ENCODE measurements around the gene FBLN1.
"Not testable (repeated sequence)": the region's sequence is repeated elsewhere in the genome, so short reads cannot be mapped to it uniquely, and the experiment has no call there.

Gene FBLN1

DNA sequence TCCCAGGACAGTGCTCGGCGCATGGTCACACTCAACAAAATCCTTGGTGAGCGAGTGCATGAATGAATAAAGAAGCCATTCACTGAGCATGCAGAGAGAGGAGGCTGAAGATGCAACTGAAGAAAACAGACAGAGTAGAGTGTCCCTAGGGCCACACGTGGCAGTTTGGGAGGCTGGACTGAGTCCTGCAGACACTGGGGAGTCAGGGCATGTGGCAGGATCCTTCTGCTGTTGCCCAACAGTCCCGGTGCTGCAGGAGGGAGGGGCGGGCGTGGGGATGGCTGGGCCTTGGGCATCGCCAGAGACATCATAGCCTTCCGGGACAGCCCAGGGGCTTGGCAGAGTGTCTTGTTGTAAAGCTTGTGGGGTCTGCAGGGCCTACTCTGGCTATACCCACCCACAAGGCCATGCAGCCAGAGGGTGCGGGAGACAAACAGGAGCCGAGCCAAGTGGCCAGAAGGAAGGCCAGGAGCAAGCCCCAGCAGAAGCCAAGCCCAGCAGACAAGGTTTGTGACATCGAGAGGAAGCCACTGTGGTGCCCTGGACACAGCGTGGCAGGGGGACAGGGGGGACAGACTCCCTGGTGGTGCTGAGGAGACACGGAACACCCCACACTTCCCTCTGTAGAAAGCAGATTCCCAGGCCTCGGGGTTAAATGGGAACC is 26.7 kb upstream of the FBLN1 start:
- DNase-seq (ENCODE audit: extremely low spot score, insufficient read length, low read depth), result no peak
- no peak for FAIRE-seq

DNA sequence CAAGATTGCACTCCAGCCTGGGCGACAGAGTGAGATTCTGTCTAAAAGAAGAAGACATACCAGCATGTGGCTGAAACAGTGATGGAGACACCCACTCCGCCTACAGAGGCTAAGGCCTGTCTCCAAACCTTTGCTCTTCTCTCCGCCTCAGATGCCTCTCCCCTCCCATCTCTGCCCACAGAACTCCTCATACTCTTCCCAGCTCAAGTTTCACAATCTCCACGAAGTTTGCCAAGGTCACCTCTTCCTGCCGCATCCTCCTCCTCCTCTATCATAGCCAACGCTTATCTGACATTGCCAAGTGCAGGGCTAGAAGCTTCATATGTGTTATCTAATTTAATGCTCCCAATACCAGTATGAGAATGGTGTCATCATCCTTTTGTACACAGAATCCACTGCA is 25.9 kb upstream of the FBLN1 start:
- no peak for DNase-seq (ENCODE audit: extremely low spot score, insufficient read length, low read depth)
- FAIRE-seq, result no peak

DNA sequence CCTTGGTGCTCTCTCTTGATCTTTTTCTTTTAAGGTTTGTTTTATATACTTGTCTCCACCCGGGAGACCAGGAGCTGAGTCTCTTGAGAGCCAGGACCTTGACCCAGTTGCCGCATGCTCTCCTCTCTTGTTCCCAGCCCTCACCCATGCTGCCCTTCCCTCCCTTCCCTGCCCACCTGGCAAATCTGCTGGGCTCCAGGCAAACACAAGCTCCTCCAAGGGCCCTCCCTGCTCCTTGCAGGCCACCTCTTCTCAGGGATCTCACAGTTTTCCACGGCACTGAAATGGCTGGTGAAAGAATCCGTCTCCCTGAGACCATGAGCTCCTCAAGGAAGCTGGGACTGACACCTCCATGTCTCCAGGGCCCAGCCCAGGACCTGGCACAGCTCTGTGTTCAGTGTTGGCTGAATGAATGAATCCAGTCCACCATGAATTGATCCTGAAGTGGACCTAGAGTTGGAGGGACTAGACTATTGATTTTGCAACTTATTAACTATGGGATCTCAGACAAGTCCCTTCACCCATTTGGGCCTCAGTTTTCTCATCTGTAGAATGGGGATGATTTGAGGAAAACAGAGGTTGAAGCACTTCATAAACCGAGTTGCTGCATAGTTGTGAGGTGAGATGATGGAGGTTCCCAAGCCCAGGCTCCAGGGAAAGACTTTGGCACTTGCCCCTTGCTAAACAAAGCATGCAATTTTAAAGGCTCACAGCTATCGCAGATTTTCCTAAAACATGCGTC is 25.1 kb upstream of the FBLN1 start:
- FAIRE-seq, result no peak
- no peak for DNase-seq (ENCODE audit: extremely low spot score, insufficient read length, low read depth)

DNA sequence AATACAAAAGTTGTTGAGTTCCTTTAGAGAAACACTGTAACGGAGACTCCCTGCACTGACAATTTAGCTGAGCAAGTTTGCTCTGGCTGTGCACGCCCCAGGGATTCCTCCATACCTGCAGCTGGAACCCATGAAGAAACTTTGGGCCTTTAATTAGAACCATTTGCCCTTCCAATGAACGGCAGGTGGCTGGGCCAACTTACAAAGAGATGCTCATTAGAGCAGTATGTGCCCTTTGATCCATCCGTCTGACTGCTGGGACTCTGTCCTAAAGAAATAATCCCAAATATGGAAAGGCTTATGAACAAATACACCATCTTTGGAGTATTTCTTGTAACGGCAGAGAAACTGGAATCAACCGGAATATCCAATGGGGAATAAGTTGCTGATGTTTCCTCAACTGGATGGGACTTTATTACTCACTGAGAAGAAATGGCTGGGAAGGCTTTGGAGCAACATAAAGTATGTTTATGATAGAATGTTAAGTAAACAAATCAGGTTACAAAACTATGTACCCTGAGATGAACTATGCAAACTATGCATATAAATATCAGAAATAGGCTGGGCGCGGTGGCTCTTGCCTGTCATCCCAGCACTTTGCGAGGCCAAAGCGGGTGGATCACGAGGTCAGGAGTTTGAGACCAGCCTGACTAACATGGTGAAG is 24.4 kb upstream of the FBLN1 start:
- DNase-seq (ENCODE audit: extremely low spot score, insufficient read length, low read depth) (no peak), FAIRE-seq (no peak)

DNA sequence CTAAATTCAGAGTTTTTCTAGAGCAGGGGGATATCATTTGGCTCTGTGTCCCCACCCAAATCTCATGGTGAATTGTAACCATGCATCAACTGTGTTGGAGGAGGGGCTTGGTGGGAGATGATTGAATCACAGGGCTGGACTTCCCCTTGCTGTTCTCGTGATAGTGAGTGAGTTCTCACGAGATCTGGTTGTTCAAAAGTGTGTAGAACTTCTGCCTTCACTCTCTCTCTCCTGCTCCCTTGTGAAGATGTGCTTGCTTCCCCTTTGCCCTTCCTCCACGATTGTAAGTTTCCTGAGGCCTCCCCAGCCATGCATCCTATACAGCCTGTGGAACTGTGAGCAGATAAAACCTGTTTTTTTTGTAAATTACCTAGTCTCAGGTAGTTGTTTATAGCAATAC is 22.0 kb upstream of the FBLN1 start:
- no peak for FAIRE-seq
- no peak for DNase-seq (ENCODE audit: extremely low spot score, insufficient read length, low read depth)

DNA sequence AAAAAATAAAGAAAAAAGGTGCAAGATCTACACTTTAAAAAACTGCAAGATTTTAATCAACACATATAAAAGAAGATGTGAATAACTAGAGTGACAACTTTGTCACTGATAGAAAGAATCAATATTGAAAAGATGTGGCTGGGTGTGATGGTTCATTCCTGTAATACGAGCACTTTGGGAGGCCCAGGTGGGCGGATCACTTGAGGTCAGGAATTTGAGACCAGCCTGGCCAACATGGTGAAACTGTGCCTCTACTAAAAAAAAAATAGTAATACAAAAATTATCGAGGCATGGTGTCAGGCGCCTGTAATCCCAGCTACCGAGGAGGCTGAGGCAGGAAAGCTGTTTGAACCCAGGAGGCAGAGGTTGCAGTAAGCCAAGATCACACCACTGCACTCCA is 21.0 kb upstream of the FBLN1 start:
- FAIRE-seq (no peak), DNase-seq (ENCODE audit: extremely low spot score, insufficient read length, low read depth) (no peak)

DNA sequence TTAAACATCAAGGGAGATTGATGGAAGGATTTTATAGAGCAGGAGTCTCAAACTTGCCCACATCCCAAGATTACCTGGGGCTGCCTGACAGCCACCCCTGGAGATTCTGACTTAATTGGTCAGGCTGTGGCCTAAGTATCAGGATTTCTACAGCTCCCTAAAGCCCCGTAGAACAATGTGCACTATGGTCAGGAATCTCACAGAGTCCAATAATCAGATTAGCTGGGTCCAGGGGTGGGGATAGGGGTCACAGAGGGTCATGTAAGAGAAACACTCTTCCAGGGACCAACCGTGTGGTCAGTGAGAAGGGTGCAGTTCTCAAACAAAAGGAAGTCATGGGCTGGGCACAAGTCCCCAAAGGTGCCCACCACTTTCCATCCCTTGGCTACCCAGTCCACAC is 20.5 kb upstream of the FBLN1 start:
- FAIRE-seq (no peak), DNase-seq (ENCODE audit: extremely low spot score, insufficient read length, low read depth) (no peak)

DNA sequence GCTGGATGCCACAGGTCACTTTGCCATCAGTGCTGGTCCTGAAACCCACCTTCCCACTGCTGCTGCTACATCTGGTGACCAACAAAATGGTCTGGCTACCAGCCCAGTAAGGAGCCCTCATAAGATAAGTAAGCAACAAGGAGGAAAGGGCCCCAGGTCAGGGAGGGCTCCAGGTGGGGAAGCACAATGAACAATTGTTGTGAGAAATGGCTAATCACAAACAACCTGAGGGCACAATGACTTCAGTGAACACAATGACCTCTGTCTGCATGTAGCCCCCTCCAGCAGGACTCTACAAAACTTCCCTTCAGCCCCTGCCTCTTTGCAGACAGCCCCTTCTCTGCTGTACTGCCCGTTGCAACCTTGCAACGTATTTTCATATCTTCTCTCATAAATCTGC is 19.4 kb upstream of the FBLN1 start:
- FAIRE-seq, result no peak
- DNase-seq (ENCODE audit: extremely low spot score, insufficient read length, low read depth), result no peak

DNA sequence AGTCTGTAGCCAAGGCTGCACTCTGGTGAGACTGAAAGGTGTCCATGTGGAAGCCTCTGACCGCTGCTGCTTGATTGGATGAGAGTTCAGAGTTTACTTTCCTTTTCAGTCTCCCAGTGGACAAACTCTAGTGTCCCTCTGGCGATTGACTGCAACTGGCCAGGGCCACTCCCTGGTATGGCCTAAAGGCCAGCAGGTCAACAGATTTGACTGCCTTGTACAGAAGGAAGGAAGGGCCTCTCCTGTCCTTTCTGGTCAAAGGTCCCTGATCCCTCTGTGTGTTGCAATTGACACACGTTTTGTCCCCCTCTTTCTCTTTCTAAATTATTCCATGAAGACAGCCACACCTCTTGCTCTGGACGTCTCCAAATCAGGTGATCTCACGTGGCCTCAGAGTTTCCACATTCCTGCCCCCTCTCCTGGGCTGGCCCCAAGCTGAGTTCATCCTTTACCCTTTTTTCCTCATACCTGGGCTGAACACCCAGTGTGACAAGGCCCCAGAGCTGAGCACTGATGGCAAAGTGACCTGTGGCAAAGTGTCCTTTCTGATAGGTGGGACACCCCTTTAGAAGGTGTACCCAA is 18.7 kb upstream of the FBLN1 start:
- no peak for FAIRE-seq

DNA sequence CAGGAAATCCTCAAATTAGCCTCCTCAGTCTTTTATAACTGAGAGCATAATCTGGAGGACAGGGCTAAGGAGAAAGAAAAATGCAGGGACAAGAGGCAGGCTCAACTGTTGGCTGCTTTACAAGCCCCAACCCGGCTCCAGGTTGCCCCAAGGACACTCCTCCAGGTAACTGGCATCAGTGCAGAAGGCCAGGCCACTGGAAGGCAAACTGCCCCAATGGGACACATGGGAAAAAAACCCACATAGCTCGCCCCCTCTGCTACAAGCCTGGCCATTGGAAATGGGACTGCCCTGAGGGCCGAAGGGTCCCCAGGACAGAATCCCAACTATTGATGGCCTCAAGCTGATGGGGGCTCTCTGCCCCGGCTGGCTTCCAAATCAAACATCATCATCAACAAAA is 17.9 kb upstream of the FBLN1 start:
- DNase-seq (ENCODE audit: extremely low spot score, insufficient read length, low read depth) (no peak), FAIRE-seq (no peak)

More for the DNA sequence above, 18.7 kb upstream of the FBLN1 start:
- DNase-seq (ENCODE audit: extremely low spot score, insufficient read length, low read depth), result no peak

DNA sequence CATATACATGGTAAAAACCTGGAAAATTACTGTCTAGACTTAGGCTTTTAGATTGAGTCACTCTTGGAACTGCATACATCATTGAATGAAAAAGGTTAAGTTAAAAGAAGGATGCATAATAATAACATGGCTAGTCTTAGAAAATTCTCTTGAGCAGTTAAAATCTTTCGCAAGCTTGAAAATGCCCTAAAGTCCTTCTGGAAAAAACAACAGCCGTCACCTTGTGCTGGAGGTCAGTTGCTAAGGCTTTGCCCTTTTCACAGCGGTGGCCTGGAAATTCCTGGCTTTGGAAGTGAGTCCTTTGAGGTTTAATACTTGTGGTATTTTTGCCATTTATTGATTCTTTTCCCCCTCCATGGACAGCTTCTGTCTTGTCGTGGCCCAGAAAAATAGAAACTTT is 17.4 kb upstream of the FBLN1 start:
- DNase-seq (ENCODE audit: extremely low spot score, insufficient read length, low read depth) (no peak), FAIRE-seq (no peak)

DNA sequence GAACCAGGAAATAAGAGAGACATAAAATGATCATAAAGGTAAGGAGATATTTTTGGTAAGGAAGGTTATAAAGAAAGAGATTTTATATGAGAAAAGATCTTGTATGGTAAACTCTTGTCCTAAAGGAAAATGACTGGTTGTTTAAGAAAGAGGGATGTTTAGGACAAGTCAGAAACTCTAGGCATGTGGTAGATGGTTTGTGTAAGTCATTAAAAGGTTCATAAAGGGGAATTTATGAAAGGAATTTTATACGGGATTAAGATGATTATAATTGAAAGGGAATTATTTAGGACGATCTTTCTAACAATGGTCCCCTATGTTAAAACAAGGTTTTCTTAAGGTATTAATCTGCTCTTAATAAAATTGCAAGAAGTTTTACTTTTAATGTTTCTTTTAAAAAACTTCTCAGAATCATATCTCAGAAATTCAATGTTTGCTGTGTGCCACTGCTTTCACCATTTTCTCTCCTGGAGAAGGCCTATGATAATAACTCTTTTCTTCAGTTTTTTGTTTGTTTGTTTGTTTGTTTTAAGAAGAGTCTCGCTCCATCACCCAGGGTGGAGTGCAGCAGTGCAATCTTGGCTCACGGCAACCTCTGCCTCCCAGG is 13.8 kb upstream of the FBLN1 start:
- no peak for DNase-seq (ENCODE audit: extremely low spot score, insufficient read length, low read depth)
- FAIRE-seq, result no peak

DNA sequence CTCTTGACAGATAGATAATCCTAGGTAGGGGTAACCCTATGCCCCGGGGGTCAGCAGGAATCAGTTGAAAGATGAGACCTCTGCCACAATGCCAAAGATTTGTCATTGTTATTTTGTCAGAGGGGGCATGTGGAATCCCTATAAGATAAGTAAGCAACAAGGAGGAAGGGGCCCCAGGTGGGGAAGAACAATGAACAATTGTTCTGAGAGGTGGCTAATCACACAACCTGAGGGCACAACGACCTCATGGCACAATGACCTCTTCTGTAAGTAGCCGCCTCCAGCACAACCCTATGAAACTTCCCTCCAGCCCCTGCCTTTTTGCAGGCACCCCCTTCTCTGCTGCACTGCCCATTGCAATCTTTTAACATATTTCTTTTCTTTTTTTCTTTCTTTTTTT is 11.8 kb upstream of the FBLN1 start:
- DNase-seq (ENCODE audit: extremely low spot score, insufficient read length, low read depth), result no peak
- FAIRE-seq, result no peak

DNA sequence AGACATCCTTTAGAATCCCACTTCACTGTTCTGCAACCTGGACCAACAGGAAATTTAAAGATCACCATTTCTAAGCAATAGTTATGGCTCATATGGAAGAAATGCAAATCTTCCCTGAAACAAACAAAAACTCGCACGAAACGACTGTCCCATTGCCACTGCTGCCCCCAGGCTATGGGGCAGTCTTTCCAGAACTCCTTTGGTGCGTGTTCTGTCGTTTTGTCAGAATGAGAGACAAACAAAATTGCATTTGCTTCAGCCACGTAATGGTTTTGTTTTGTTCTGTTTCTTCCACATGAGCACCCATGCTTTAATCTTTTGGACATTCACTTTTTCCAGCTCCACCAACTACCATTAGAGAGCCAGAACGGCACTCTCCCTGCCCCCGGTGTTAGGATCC is 10.8 kb upstream of the FBLN1 start:
- FAIRE-seq, result no peak
- DNase-seq (ENCODE audit: extremely low spot score, insufficient read length, low read depth), result no peak

DNA sequence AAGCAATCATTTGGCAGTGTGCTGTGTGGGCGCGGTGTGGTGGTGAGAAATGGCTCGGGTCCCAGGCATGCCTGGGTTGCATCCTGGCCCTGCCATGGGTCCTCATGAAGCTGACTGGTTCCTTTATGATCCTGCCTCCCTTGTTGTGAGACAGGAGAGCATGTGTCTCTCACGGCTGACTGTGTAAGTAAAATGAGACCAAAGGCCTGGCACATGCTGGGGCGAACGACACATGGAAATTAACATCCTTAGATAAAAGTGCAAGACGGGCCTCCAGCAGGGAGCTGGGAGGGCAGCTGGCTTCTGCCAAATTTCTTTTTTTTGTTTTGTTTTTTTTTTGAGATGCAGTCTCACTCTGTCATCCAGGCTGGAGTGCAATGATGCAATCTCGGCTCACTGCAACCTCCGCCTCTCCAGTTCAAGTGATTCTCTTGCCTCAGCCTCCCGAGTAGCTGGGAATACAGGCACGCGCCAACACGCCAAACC is 9.4 kb upstream of the FBLN1 start:
- DNase-seq (ENCODE audit: extremely low spot score, insufficient read length, low read depth) (no peak), FAIRE-seq (no peak)

DNA sequence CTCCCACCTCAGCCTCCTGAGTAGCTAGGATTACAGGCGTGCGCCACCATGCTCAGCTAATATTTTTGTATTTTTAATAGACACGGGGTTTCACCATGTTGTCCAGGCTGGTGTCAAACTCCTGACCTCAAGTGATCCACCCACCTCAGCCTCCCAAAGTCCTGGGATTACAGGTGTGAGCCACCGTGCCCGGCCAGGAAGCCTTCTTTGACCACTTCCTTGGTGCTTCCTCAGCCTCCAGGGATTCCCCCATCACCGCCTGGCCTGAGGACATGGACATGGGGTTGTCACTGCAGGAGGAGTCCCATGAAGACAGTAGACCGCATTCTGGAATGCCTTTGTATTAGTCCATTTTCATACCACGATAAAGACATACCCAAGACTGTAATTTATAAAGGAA is 8.4 kb upstream of the FBLN1 start:
- not testable (repeated sequence) for FAIRE-seq; DNase-seq (ENCODE audit: extremely low spot score, insufficient read length, low read depth)

DNA sequence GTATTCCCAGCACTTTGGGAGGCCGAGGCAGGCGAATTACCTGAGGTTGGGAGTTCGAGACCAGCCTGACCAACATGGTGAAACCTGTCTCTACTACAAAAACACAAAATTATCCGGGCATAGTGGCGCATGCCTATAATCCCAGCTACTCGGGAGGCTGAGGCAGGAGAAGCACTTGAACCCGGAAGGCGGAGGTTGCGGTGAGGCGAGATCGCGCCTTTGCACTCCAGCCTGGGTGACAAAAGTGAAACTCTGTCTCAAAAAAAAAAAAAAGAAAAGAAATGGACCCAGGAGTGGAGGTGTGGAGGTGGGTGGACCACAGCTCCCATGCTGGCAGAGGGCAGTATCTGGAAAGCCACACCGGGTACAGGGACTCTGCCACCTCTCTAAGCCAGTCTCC is 7.1 kb upstream of the FBLN1 start:
- DNase-seq (ENCODE audit: extremely low spot score, insufficient read length, low read depth); FAIRE-seq: not testable (repeated sequence)

DNA sequence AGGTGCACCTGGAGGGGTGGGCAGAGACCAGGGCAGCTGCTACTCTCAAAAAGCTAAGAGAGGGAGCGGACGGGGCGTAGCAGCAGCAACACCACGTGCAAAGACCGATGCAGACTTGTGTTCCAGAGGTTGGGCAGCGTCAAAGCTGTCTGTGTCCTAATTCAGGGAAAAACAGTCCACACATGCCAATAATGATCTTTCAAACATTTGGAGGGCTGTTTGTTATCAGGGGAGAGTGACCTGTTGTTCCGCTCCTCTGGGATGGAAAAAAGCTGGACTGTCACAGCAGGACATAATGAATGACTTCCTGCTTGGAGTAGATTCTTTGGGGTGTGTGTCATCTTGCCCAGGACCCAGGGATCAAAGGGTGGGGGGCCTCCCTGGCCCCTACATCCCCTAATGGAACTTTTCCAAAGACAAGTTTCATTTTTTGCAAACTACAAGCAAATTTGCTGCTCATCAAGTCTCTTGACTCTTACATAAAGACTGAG is 6.2 kb upstream of the FBLN1 start:
- FAIRE-seq (no peak), DNase-seq (ENCODE audit: extremely low spot score, insufficient read length, low read depth) (no peak)

DNA sequence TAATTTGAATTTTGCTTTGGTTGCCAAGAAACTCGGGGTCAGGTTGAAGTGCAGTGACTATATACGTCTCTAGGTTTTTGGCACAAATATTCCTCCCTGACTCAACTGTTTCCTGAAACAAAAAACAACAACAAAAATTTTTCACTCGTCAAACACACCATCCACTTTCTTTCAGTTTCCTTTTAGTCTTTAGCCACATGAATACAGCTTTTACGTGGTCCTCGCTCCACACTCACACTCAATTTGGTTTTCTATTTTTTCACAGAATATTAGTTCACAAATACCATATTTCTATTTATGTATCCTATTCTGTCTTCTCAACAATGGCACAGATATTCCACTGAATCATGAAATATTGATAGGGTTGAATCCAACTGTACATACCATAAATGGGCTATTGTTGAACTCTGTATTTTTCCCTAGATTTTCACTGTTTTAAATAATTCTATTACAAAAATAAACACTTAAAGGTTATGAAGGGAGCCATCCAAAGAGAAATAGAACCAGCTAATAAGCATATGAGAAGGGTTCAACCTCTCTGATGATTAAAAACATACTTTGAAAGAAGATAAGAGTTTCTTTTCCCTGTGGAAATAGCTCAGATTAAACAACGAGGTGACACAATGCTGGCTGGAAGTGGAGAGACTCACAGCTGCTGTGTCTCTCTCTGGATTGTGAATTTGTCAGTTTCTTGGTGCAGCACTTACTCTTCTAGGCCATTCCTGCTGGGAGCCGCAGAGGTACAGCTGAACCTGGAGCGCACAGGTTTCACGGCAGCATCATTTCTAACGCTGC is 5.1 kb upstream of the FBLN1 start:
- no peak for FAIRE-seq

DNA sequence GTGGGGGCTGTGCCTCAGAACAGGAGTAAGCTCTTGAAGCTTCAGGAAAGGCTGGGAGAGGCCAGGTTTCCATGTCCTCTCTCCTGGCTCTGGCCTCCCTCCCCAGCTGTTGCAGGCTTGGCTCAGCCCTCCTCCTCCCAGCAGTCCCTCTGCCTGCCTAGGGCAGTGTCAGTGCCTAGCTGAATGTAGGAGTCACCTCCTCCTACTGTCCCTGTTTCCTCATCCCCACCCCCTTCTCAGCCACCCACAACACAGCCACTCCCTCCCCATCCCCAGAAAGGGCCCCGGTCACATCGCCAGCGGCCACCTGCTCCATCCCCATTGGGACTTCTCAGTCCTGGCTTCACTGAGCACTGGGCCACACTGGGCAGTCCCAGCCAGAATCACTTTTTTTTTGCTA is 2.9 kb upstream of the FBLN1 start:
- FAIRE-seq (no peak), DNase-seq (ENCODE audit: extremely low spot score, insufficient read length, low read depth) (no peak)

More for the DNA sequence above, 5.1 kb upstream of the FBLN1 start:
- no peak for DNase-seq (ENCODE audit: extremely low spot score, insufficient read length, low read depth)

Measured in GM18507 (cell line).